ENCODE data around the gene MTM1. TPM values are rescaled to one million over a fixed set of nuclear protein-coding genes. Genes with fewer than 3 reads are reported as not detected.

The MTM1 gene
- total RNA-seq, 2 experiments from 2014 or later: 36.5 to 50.6 TPM

Other genes starting within 250 kb of the MTM1 start
- 1 to 10 TPM; 2.4 to 3.4 TPM for gene MAMLD1, start 205.3 kb upstream of the MTM1 start, total RNA-seq
- 10 to 100 TPM; 47.1 to 51.1 TPM for gene MTMR1, start 124.8 kb downstream of the MTM1 start, total RNA-seq